Hepatocyte (in vitro differentiated cells): ENCODE data around the gene AQP12A.

Experiments used
- EZH2 ChIP-seq: fragments of 200-600 bp; sonication (generic); IDR thresholded peaks from 2 replicates; pipeline ENCODE4 v1.6.1; 2016; ENCODE audit warnings: antibody characterized with exemption, mild to moderate bottlenecking, borderline replicate concordance
- TF ChIP-seq, protein P1 (sequence below): fragments of 200-600 bp; sonication (generic); IDR thresholded peaks from 2 replicates; pipeline ENCODE4 v1.5.1; 2016; ENCODE audit warnings: antibody characterized with exemption, mild to moderate bottlenecking; ENCODE audit not compliant: poor library complexity

- TF ChIP-seq, protein P1, sequence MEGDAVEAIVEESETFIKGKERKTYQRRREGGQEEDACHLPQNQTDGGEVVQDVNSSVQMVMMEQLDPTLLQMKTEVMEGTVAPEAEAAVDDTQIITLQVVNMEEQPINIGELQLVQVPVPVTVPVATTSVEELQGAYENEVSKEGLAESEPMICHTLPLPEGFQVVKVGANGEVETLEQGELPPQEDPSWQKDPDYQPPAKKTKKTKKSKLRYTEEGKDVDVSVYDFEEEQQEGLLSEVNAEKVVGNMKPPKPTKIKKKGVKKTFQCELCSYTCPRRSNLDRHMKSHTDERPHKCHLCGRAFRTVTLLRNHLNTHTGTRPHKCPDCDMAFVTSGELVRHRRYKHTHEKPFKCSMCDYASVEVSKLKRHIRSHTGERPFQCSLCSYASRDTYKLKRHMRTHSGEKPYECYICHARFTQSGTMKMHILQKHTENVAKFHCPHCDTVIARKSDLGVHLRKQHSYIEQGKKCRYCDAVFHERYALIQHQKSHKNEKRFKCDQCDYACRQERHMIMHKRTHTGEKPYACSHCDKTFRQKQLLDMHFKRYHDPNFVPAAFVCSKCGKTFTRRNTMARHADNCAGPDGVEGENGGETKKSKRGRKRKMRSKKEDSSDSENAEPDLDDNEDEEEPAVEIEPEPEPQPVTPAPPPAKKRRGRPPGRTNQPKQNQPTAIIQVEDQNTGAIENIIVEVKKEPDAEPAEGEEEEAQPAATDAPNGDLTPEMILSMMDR, result no peak
- no peak for TF ChIP-seq EZH2
Measured at GRCh38 chr2:240672076-240672700, 19.5 kb upstream of the AQP12A start.
